ENCODE results near the gene ZDHHC24.

DNA sequence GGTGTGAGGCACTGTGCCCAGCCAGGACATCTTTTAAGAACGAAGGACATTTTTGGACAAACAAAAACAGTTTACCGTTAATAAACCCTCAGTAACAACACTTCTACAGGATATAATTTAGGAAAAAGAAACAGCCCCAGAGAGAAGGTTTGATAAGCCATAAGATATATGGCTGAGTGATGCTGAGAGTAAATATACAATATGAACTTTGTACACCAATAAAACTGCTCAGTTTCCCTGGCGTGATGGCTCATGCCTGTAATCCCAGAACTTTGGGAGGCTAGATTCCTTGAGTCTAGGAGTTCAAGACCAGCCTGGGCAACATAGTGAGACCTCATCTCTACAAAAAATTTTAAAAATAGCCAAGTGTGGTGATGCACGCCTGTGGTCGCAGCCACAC is 47.3 kb downstream of the ZDHHC24 start:
- TF ChIP-seq POLR2A (IDR thresholded peaks at IDR 0.05; ENCODE audit: low read length) (no peak), GATA1 (IDR thresholded peaks at IDR 0.05; ENCODE audit: low read depth, low read length) (no peak)

Data from erythroblast (primary cell).